Coronary artery (tissue), 2 donors: ENCODE measurements around the gene PACSIN3.

ENCODE experiments used
- DNase-seq: peaks from one replicate; pipeline ENCODE4 v3.0.0-alpha.2; 2017; ENCODE audit warnings: low spot score
- H3K27ac ChIP-seq, 2 donors: fragments of 200-600 bp; sonication (generic); one replicate each; pipeline ENCODE4 v1.5.1; 2016 to 2019
- H3K4me3 ChIP-seq: fragments of 200-600 bp; sonication (generic); 2 replicates; pipeline ENCODE4 v1.5.1; 2016; ENCODE audit warnings: mild to moderate bottlenecking, moderate library complexity
- CTCF ChIP-seq: fragments of 200-600 bp; sonication (generic); IDR thresholded peaks from one replicate; pipeline ENCODE4 v1.5.1; 2019; ENCODE audit warnings: antibody characterized with exemption

The PACSIN3 gene

GRCh38 chr11:47225552-47226400 lies 39.5 kb upstream of the PACSIN3 start:
- TF ChIP-seq CTCF = no peak
- no peak overlapping the region for H3K27ac ChIP-seq
- no peak overlapping the region for H3K4me3 ChIP-seq
- no peak for DNase-seq

- Histone ChIP-seq H3K4me3 (no peak overlapping the region), H3K27ac (no peak overlapping the region)
- no peak for DNase-seq
- TF ChIP-seq CTCF = no peak
Observed at GRCh38 chr11:47222696-47223095, 36.5 kb upstream of the PACSIN3 start.

- no peak overlapping the region for H3K27ac ChIP-seq
- no peak for DNase-seq
- TF ChIP-seq CTCF = no peak
Observed at GRCh38 chr11:47220401-47220821, 34.2 kb upstream of the PACSIN3 start.

GRCh38 chr11:47216121-47216798 lies 30.0 kb upstream of the PACSIN3 start:
- DNase-seq = peak; percentile 85
- H3K4me3 ChIP-seq = peak overlapping the region; percentile 72
- H3K27ac ChIP-seq = peak overlapping the region; percentile 91 to 92
- TF ChIP-seq CTCF = no peak

More at GRCh38 chr11:47220401-47220821, 34.2 kb upstream of the PACSIN3 start:
- H3K4me3 ChIP-seq = no peak overlapping the region

GRCh38 chr11:47215366-47215910 lies 29.2 kb upstream of the PACSIN3 start:
- peak overlapping the region; percentile 72 for H3K4me3 ChIP-seq
- DNase-seq = no peak
- H3K27ac ChIP-seq = peak overlapping the region; percentile 91 to 92
- no peak for TF ChIP-seq CTCF

GRCh38 chr11:47213950-47214565 lies 27.8 kb upstream of the PACSIN3 start:
- H3K27ac ChIP-seq = peak overlapping the region; percentile 91 to 92
- no peak for TF ChIP-seq CTCF
- peak; percentile 97 for DNase-seq
- H3K4me3 ChIP-seq = peak overlapping the region; percentile 72
